ENCODE data around the gene PSMB11.

DNA sequence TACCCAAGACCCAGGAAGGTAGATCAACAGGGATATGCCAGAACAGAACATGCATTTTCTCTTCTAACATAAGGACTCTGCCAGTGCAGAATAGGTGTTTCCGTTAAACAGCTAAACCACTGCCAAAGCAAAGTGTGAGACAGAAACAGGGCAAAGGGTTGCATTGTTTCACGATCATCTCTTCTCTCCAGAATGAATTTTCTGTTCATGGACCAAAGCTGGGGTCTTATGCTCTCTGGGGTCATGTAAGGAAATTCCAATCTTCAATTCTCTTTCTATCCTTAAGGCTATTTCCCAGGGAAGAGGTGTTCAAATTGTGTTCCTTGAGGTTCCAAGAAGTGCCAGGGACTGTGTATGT lies 18.2 kb upstream of the PSMB11 start:
- TF ChIP-seq, protein P1, sequence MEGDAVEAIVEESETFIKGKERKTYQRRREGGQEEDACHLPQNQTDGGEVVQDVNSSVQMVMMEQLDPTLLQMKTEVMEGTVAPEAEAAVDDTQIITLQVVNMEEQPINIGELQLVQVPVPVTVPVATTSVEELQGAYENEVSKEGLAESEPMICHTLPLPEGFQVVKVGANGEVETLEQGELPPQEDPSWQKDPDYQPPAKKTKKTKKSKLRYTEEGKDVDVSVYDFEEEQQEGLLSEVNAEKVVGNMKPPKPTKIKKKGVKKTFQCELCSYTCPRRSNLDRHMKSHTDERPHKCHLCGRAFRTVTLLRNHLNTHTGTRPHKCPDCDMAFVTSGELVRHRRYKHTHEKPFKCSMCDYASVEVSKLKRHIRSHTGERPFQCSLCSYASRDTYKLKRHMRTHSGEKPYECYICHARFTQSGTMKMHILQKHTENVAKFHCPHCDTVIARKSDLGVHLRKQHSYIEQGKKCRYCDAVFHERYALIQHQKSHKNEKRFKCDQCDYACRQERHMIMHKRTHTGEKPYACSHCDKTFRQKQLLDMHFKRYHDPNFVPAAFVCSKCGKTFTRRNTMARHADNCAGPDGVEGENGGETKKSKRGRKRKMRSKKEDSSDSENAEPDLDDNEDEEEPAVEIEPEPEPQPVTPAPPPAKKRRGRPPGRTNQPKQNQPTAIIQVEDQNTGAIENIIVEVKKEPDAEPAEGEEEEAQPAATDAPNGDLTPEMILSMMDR (IDR thresholded peaks at IDR 0.05): no peak
- TF ChIP-seq EZH2 (IDR thresholded peaks at IDR 0.05) (no peak), EZH2phosphoT487 (IDR thresholded peaks at IDR 0.05) (no peak)

Measured in neural progenitor cell (in vitro differentiated cells).